HT1080 (cell line): ENCODE data around the gene BHLHE41. TPM values are rescaled to one million over a fixed set of nuclear protein-coding genes. Genes with fewer than 3 reads are reported as not detected.

ENCODE experiments used
- DNase-seq: peaks from one replicate; pipeline ENCODE4 v3.0.0-alpha.2; 2015; ENCODE audit warnings: low read depth
- total RNA-seq: library from RNA; depleted of rRNA; stranded (reverse); fragments of >200 nt; shearing (Covaris generic); gene quantifications from 2 replicates; pipeline ENCODE4 v1.2.3, GENCODE V29; 2014

The BHLHE41 gene
- total RNA-seq, 1 experiment from 2014 or later: 1.5 TPM

- DNase-seq: no peak
These were observed 7.8 kb downstream of the BHLHE41 start for GRCh38 chr12:26116829-26117715.

GRCh38 chr12:26114720-26115401 is 10.0 kb downstream of the BHLHE41 start:
- DNase-seq: no peak

GRCh38 chr12:26113853-26114719 is 10.8 kb downstream of the BHLHE41 start:
- DNase-seq: peak; percentile 83

GRCh38 chr12:26113181-26113654 is 11.6 kb downstream of the BHLHE41 start:
- DNase-seq: no peak

- DNase-seq: no peak
These were observed 12.1 kb downstream of the BHLHE41 start for GRCh38 chr12:26112703-26113147.

GRCh38 chr12:26112232-26112631 is 12.6 kb downstream of the BHLHE41 start:
- no peak for DNase-seq

GRCh38 chr12:26109343-26109881 is 15.4 kb downstream of the BHLHE41 start:
- DNase-seq: no peak

GRCh38 chr12:26108915-26109314 is 15.9 kb downstream of the BHLHE41 start:
- DNase-seq: no peak

GRCh38 chr12:26106347-26106746 is 18.5 kb downstream of the BHLHE41 start:
- DNase-seq: no peak

- no peak for DNase-seq
These were observed 21.9 kb downstream of the BHLHE41 start for GRCh38 chr12:26102953-26103352.

GRCh38 chr12:26101763-26102162 is 23.1 kb downstream of the BHLHE41 start:
- DNase-seq: no peak

GRCh38 chr12:26101350-26101734 is 23.5 kb downstream of the BHLHE41 start:
- no peak for DNase-seq

GRCh38 chr12:26100666-26101349 is 24.0 kb downstream of the BHLHE41 start:
- no peak for DNase-seq

- peak; percentile 60 for DNase-seq
These were observed 27.6 kb downstream of the BHLHE41 start for GRCh38 chr12:26097046-26097878.

GRCh38 chr12:26096036-26096435 is 28.8 kb downstream of the BHLHE41 start:
- no peak for DNase-seq

- no peak for DNase-seq
These were observed 29.7 kb downstream of the BHLHE41 start for GRCh38 chr12:26095186-26095585.

- DNase-seq: peak; percentile 57
These were observed 32.3 kb downstream of the BHLHE41 start for GRCh38 chr12:26092346-26093105.

GRCh38 chr12:26091822-26092221 is 33.0 kb downstream of the BHLHE41 start:
- DNase-seq: no peak
